Astrocyte (in vitro differentiated cells and primary cell): ENCODE measurements around the gene GAD2. TPM values are rescaled to one million over a fixed set of nuclear protein-coding genes. Genes with fewer than 3 reads are reported as not detected.

Experiments used
- DNase-seq: peaks from one replicate; pipeline ENCODE4 v3.0.0-alpha.2; 2010; ENCODE audit warnings: low read depth
- FAIRE-seq: peaks from 2 replicates; lab custom pipeline; 2011; peaks lifted over from hg19 to GRCh38; lab: Jason Lieb, UNC
- H2AFZ ChIP-seq: 2 replicates; pipeline ENCODE4 v1.6.0; 2012; ENCODE audit warnings: low read depth, low read length, inconsistent platforms
- H3K27ac ChIP-seq: 2 replicates; pipeline ENCODE4 v1.5.1; 2011; ENCODE audit warnings: low read depth, low read length, inconsistent platforms
- H3K27me3 ChIP-seq: 2 replicates; pipeline ENCODE4 v1.6.0; 2011; ENCODE audit warnings: low read length, inconsistent platforms; ENCODE audit not compliant: insufficient read depth
- H3K36me3 ChIP-seq: 2 replicates; pipeline ENCODE4 v1.5.1; 2011; ENCODE audit warnings: low read length, inconsistent platforms; ENCODE audit not compliant: insufficient read depth
- H3K4me1 ChIP-seq: 2 replicates; pipeline ENCODE4 v1.5.1; 2011; ENCODE audit warnings: low read length, inconsistent platforms; ENCODE audit not compliant: insufficient read depth
- H3K4me2 ChIP-seq: 2 replicates; pipeline ENCODE4 v1.6.0; 2012; ENCODE audit warnings: low read length, inconsistent platforms
- H3K4me3 ChIP-seq: 2 replicates; pipeline ENCODE4 v1.5.1; 2011; ENCODE audit warnings: low read depth, mild to moderate bottlenecking, low read length, inconsistent platforms; ENCODE audit not compliant: insufficient read depth
- H3K79me2 ChIP-seq: 2 replicates; pipeline ENCODE4 v1.6.0; 2012; ENCODE audit warnings: mild to moderate bottlenecking, low read length, inconsistent platforms; ENCODE audit not compliant: insufficient read depth
- H3K9ac ChIP-seq: 2 replicates; pipeline ENCODE4 v1.6.0; 2012; ENCODE audit warnings: mild to moderate bottlenecking, low read length, inconsistent platforms
- H3K9me3 ChIP-seq: 2 replicates; pipeline ENCODE4 v1.5.1; 2012; ENCODE audit warnings: low read depth, mild to moderate bottlenecking, low read length, inconsistent platforms; ENCODE audit not compliant: insufficient read depth
- H4K20me1 ChIP-seq: 2 replicates; pipeline ENCODE4 v1.6.0; 2012; ENCODE audit warnings: low read length, inconsistent platforms; ENCODE audit not compliant: insufficient read depth
- H3K27ac Mint-ChIP-seq: one replicate; pipeline ENCODE4 v1.8.0; 2021; ENCODE audit warnings: mild to moderate bottlenecking, mixed read lengths; ENCODE audit not compliant: unreplicated experiment
- H3K27me3 Mint-ChIP-seq: one replicate; pipeline ENCODE4 v1.8.0; 2021; ENCODE audit warnings: low read depth, mixed read lengths; ENCODE audit not compliant: unreplicated experiment
- H3K36me3 Mint-ChIP-seq: one replicate; pipeline ENCODE4 v1.8.0; 2021; ENCODE audit warnings: low read depth, mixed read lengths; ENCODE audit not compliant: unreplicated experiment
- H3K4me1 Mint-ChIP-seq: one replicate; pipeline ENCODE4 v1.8.0; 2021; ENCODE audit warnings: low read depth, mixed read lengths; ENCODE audit not compliant: unreplicated experiment
- H3K4me3 Mint-ChIP-seq: one replicate; pipeline ENCODE4 v1.8.0; 2021; ENCODE audit warnings: mild to moderate bottlenecking, moderate library complexity, mixed read lengths; ENCODE audit not compliant: unreplicated experiment
- H3K9me3 Mint-ChIP-seq: one replicate; pipeline ENCODE4 v1.8.0; 2021; ENCODE audit warnings: mild to moderate bottlenecking, mixed read lengths; ENCODE audit not compliant: unreplicated experiment
- EZH2 ChIP-seq: IDR thresholded peaks from 2 replicates; pipeline ENCODE4 v1.6.1; 2012; ENCODE audit warnings: mild to moderate bottlenecking, low read length, inconsistent platforms; ENCODE audit not compliant: insufficient read depth
- total RNA-seq: library from RNA; stranded (reverse); gene quantifications from 2 replicates; pipeline ENCODE4 v1.2.1, GENCODE V29; 2021
- TF ChIP-seq, protein P1 (sequence below): IDR thresholded peaks from 2 replicates; pipeline ENCODE4 v1.5.1; 2011; ENCODE audit warnings: low read depth, mild to moderate bottlenecking, inconsistent platforms, low read length, moderate library complexity; ENCODE audit not compliant: insufficient read depth

GAD2 gene
- total RNA-seq, 1 donor from 2014 or later: not detected

DNA sequence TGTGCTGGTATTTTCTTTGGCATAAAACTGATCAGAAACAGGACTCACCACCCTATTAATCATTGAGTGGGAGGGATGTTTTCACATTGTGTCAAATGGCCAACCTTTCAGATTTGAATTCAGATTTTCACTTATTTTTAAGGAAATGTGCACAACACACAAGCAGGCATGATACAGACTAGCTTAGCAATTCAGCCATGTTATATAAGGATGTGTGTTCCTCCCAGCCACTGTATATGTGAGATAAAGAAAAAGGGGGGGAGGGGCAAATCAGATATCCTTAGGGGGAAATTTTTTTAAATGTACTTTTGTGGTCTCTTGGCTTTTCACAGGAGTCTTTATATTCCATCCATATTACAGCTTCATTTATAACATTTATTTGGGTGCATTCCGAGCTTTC is 3.1 kb downstream of the GAD2 start:
- H3K36me3 Mint-ChIP-seq: no peaks in the 10 kb centered on the region
- FAIRE-seq: no peak

DNA sequence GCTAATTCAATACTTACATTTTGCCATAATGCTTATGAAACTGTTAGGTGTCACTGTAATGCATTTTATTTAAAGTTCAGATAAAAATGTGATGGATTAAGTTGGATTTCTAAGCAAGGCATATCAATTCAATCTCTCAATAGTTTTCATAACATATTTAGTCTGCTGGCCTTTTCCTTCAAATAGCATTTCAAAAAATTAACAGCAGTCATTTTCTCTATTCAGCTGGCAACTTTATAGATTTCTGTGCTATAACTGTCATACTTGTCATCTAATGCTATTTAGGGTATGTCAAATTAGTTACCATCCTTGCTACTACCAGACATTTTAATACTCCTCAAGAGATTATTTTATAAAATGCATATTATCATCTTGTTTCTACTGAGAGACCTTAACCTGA is 4.3 kb downstream of the GAD2 start:
- H3K36me3 Mint-ChIP-seq: no peaks in the 10 kb centered on the region
- peaks cover 73% of the 10 kb centered on the region for H3K27me3 Mint-ChIP-seq

More for the DNA sequence above, 3.1 kb downstream of the GAD2 start:
- Histone ChIP-seq H3K4me2 (no peak overlapping the region), H3K9ac (no peak overlapping the region), H3K27ac (no peak overlapping the region), H4K20me1 (peaks cover 3% of the 10 kb centered on the region), H3K27me3 (peaks cover 62% of the 10 kb centered on the region), H3K36me3 (no peaks in the 10 kb centered on the region), H2AFZ (no peak overlapping the region), H3K79me2 (no peaks in the 10 kb centered on the region), H3K4me1 (peaks cover 6% of the 10 kb centered on the region), H3K9me3 (no peaks in the 10 kb centered on the region), H3K4me3 (no peak overlapping the region)
- H3K4me3 Mint-ChIP-seq: no peak overlapping the region
- H3K27ac Mint-ChIP-seq: no peak overlapping the region
- H3K9me3 Mint-ChIP-seq: peaks cover 3% of the 10 kb centered on the region
- H3K27me3 Mint-ChIP-seq: peaks cover 82% of the 10 kb centered on the region
- TF ChIP-seq, protein P1, sequence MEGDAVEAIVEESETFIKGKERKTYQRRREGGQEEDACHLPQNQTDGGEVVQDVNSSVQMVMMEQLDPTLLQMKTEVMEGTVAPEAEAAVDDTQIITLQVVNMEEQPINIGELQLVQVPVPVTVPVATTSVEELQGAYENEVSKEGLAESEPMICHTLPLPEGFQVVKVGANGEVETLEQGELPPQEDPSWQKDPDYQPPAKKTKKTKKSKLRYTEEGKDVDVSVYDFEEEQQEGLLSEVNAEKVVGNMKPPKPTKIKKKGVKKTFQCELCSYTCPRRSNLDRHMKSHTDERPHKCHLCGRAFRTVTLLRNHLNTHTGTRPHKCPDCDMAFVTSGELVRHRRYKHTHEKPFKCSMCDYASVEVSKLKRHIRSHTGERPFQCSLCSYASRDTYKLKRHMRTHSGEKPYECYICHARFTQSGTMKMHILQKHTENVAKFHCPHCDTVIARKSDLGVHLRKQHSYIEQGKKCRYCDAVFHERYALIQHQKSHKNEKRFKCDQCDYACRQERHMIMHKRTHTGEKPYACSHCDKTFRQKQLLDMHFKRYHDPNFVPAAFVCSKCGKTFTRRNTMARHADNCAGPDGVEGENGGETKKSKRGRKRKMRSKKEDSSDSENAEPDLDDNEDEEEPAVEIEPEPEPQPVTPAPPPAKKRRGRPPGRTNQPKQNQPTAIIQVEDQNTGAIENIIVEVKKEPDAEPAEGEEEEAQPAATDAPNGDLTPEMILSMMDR: no peak
- no peak for TF ChIP-seq EZH2
- no peaks in the 10 kb centered on the region for H3K4me1 Mint-ChIP-seq
- no peak for DNase-seq

DNA sequence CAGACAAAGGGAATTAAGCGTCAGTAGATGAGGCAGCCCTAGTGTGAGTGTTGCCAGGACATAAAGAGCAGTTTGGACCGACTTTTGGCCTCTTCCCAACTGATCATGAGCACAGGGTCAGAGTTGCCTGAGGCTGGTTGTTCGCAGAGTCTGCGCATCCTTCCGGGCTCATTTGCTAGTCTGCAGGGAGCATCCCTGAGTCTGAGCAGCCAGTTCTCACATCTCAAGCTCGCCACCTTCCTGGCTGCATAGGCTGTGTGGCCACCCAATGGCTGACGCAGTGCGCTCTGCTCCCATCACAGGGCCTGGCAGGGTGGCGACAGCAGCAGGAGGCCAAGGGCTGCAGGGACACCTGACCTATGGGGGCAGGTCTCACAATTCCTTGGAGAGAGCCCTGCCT is 5.0 kb downstream of the GAD2 start:
- Histone ChIP-seq H3K27me3 (peaks cover 43% of the 10 kb centered on the region), H3K36me3 (no peaks in the 10 kb centered on the region), H3K4me3 (no peak overlapping the region), H3K4me1 (peaks cover 2% of the 10 kb centered on the region), H3K27ac (no peak overlapping the region), H3K4me2 (no peak overlapping the region), H3K79me2 (no peaks in the 10 kb centered on the region), H4K20me1 (peaks cover 3% of the 10 kb centered on the region), H3K9ac (no peak overlapping the region), H2AFZ (no peak overlapping the region), H3K9me3 (no peaks in the 10 kb centered on the region)
- TF ChIP-seq, protein P1: no peak
- TF ChIP-seq EZH2: no peak
- Mint-ChIP-seq H3K36me3 (no peaks in the 10 kb centered on the region), H3K27ac (no peak overlapping the region), H3K4me1 (no peaks in the 10 kb centered on the region), H3K27me3 (peaks cover 74% of the 10 kb centered on the region), H3K4me3 (no peak overlapping the region), H3K9me3 (peaks cover 2% of the 10 kb centered on the region)
- FAIRE-seq (no peak), DNase-seq (no peak)

More for the DNA sequence above, 4.3 kb downstream of the GAD2 start:
- H3K36me3 ChIP-seq: no peaks in the 10 kb centered on the region
- Mint-ChIP-seq H3K9me3 (peaks cover 3% of the 10 kb centered on the region), H3K4me3 (no peak overlapping the region), H3K4me1 (no peaks in the 10 kb centered on the region), H3K27ac (no peak overlapping the region)
- no peak overlapping the region for H3K4me2 ChIP-seq
- H3K27me3 ChIP-seq: peaks cover 50% of the 10 kb centered on the region
- H4K20me1 ChIP-seq: peaks cover 3% of the 10 kb centered on the region
- H3K9ac ChIP-seq: no peak overlapping the region
- no peak overlapping the region for H2AFZ ChIP-seq
- no peaks in the 10 kb centered on the region for H3K79me2 ChIP-seq
- no peak overlapping the region for H3K27ac ChIP-seq
- TF ChIP-seq, protein P1: no peak
- no peak overlapping the region for H3K4me3 ChIP-seq
- no peak for DNase-seq
- H3K4me1 ChIP-seq: peaks cover 6% of the 10 kb centered on the region
- H3K9me3 ChIP-seq: no peaks in the 10 kb centered on the region
- no peak for FAIRE-seq
